Measurements from ENCODE around the gene SLC9A7. TPM values are rescaled to one million over a fixed set of nuclear protein-coding genes. Genes with fewer than 3 reads are reported as not detected.

The SLC9A7 gene
- total and polyA plus RNA-seq, 2 experiments from 2014 or later = 2.5 to 15.4 TPM

DNA sequence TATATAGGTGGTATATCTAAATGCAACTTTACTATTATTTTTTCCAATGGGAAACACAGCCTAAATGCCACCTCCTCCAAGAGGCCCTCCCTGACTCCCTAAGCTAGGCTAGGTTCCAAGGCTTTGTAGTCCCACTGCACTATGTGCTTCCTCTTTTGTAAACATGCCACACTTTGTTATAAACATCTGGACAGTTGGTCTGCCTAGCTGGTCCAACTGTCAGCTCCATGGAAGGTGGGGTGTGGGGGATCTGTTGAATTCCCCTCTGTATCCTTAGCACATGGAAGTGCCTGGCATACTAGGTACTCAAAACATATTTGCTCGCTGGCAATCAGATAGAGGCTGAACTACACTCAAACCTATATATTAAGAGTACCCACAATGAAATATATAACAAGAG is 63.4 kb downstream of the SLC9A7 start:
- Histone ChIP-seq H3K36me3 (ENCODE audit: insufficient read depth) (no peaks in the 10 kb centered on the region), H3K4me2 (no peak overlapping the region), H3K4me3 (no peak overlapping the region), H3K27ac (ENCODE audit: low read depth) (no peak overlapping the region), H4K20me1 (replicated peaks; ENCODE audit: insufficient read depth) (no peaks in the 10 kb centered on the region), H3K9me2 (ENCODE audit: insufficient read depth) (no peaks in the 10 kb centered on the region), H3K27me3 (ENCODE audit: insufficient read depth) (no peaks in the 10 kb centered on the region), H2AFZ (no peak overlapping the region), H3F3A (replicated peaks; ENCODE audit: low read depth) (no peaks in the 10 kb centered on the region), H3K4me1 (ENCODE audit: insufficient read depth) (peaks cover 17% of the 10 kb centered on the region), H3K79me2 (replicated peaks; ENCODE audit: insufficient read depth) (peaks cover 4% of the 10 kb centered on the region)
- peaks cover 2% of the 10 kb centered on the region; the same call in 2 of the 3 replicates for H3K36me3 Mint-ChIP-seq (ENCODE audit: low read depth)
- no peak overlapping the region for H3K27ac Mint-ChIP-seq
- no peaks in the 10 kb centered on the region for H3K9me3 Mint-ChIP-seq
- H3K4me3 Mint-ChIP-seq = no peak overlapping the region
- TF ChIP-seq, protein P1, sequence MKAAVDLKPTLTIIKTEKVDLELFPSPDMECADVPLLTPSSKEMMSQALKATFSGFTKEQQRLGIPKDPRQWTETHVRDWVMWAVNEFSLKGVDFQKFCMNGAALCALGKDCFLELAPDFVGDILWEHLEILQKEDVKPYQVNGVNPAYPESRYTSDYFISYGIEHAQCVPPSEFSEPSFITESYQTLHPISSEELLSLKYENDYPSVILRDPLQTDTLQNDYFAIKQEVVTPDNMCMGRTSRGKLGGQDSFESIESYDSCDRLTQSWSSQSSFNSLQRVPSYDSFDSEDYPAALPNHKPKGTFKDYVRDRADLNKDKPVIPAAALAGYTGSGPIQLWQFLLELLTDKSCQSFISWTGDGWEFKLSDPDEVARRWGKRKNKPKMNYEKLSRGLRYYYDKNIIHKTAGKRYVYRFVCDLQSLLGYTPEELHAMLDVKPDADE (IDR thresholded peaks at IDR 0.05) = no peak
- TF ChIP-seq STAT1 (IDR thresholded peaks at IDR 0.05; ENCODE audit: unreplicated experiment) (no peak), EZH2 (IDR thresholded peaks at IDR 0.05; ENCODE audit: low read depth, unreplicated experiment) (no peak), EZH2phosphoT487 (IDR thresholded peaks at IDR 0.05; ENCODE audit: unreplicated experiment) (no peak), POLR2AphosphoS5 (IDR thresholded peaks at IDR 0.05; ENCODE audit: low read depth) (no peak), REST (IDR thresholded peaks at IDR 0.05; ENCODE audit: unreplicated experiment) (no peak), CTCF (conservative IDR thresholded peaks at IDR 0.05; ENCODE audit: low read depth in 2 of 2) (no peak), ZNF114 (CRISPR knock-in tag; IDR thresholded peaks at IDR 0.05) (no peak)
- TF ChIP-seq, protein P2, sequence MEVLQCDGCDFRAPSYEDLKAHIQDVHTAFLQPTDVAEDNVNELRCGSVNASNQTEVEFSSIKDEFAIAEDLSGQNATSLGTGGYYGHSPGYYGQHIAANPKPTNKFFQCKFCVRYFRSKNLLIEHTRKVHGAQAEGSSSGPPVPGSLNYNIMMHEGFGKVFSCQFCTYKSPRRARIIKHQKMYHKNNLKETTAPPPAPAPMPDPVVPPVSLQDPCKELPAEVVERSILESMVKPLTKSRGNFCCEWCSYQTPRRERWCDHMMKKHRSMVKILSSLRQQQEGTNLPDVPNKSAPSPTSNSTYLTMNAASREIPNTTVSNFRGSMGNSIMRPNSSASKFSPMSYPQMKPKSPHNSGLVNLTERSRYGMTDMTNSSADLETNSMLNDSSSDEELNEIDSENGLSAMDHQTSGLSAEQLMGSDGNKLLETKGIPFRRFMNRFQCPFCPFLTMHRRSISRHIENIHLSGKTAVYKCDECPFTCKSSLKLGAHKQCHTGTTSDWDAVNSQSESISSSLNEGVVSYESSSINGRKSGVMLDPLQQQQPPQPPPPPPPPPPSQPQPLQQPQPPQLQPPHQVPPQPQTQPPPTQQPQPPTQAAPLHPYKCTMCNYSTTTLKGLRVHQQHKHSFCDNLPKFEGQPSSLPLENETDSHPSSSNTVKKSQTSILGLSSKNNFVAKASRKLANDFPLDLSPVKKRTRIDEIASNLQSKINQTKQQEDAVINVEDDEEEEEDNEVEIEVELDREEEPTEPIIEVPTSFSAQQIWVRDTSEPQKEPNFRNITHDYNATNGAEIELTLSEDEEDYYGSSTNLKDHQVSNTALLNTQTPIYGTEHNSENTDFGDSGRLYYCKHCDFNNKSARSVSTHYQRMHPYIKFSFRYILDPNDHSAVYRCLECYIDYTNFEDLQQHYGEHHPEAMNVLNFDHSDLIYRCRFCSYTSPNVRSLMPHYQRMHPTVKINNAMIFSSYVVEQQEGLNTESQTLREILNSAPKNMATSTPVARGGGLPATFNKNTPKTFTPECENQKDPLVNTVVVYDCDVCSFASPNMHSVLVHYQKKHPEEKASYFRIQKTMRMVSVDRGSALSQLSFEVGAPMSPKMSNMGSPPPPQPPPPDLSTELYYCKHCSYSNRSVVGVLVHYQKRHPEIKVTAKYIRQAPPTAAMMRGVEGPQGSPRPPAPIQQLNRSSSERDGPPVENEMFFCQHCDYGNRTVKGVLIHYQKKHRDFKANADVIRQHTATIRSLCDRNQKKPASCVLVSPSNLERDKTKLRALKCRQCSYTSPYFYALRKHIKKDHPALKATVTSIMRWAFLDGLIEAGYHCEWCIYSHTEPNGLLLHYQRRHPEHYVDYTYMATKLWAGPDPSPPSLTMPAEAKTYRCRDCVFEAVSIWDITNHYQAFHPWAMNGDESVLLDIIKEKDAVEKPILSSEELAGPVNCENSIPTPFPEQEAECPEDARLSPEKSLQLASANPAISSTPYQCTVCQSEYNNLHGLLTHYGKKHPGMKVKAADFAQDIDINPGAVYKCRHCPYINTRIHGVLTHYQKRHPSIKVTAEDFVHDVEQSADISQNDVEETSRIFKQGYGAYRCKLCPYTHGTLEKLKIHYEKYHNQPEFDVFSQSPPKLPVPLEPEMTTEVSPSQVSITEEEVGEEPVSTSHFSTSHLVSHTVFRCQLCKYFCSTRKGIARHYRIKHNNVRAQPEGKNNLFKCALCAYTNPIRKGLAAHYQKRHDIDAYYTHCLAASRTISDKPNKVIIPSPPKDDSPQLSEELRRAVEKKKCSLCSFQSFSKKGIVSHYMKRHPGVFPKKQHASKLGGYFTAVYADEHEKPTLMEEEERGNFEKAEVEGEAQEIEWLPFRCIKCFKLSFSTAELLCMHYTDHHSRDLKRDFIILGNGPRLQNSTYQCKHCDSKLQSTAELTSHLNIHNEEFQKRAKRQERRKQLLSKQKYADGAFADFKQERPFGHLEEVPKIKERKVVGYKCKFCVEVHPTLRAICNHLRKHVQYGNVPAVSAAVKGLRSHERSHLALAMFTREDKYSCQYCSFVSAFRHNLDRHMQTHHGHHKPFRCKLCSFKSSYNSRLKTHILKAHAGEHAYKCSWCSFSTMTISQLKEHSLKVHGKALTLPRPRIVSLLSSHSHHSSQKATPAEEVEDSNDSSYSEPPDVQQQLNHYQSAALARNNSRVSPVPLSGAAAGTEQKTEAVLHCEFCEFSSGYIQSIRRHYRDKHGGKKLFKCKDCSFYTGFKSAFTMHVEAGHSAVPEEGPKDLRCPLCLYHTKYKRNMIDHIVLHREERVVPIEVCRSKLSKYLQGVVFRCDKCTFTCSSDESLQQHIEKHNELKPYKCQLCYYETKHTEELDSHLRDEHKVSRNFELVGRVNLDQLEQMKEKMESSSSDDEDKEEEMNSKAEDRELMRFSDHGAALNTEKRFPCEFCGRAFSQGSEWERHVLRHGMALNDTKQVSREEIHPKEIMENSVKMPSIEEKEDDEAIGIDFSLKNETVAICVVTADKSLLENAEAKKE (CRISPR knock-in tag; IDR thresholded peaks at IDR 0.05) = no peak
- peaks cover 24% of the 10 kb centered on the region for H3K4me1 Mint-ChIP-seq
- peaks cover 4% of the 10 kb centered on the region for H3K27me3 Mint-ChIP-seq (ENCODE audit: insufficient read depth, low read depth, poor library complexity)
- no peak for ATAC-seq
- no peak for DNase-seq (ENCODE audit: low spot score)

Measured in GM23338 (cell line).